ENCODE data around the gene GRB7.

Gene GRB7

GRCh38 chr17:39726617-39727016 lies 11.1 kb upstream of the GRB7 start:
- no peaks in the 10 kb centered on the region for H3K4me1 ChIP-seq (ENCODE audit: insufficient read depth, poor library complexity, severe bottlenecking)
- no peak overlapping the region for H3K4me3 ChIP-seq (ENCODE audit: severe bottlenecking)
- H3K27ac ChIP-seq (ENCODE audit: poor library complexity, severe bottlenecking), result no peak overlapping the region
- no peaks in the 10 kb centered on the region for H3K9me3 ChIP-seq (ENCODE audit: severe bottlenecking)
- no peak for ATAC-seq (ENCODE audit: low read depth)
- no peaks in the 10 kb centered on the region for H3K27me3 ChIP-seq (ENCODE audit: insufficient read depth, poor library complexity, severe bottlenecking)
- no peak for TF ChIP-seq CTCF (IDR thresholded peaks at IDR 0.05; ENCODE audit: poor library complexity, severe bottlenecking)
- no peak for DNase-seq (ENCODE audit: low spot score)
- peaks cover 35% of the 10 kb centered on the region for H3K36me3 ChIP-seq (ENCODE audit: low read depth)

- Histone ChIP-seq H3K4me3 (ENCODE audit: severe bottlenecking) (no peak overlapping the region), H3K4me1 (ENCODE audit: insufficient read depth, poor library complexity, severe bottlenecking) (no peaks in the 10 kb centered on the region), H3K36me3 (ENCODE audit: low read depth) (peaks cover 29% of the 10 kb centered on the region), H3K27me3 (ENCODE audit: insufficient read depth, poor library complexity, severe bottlenecking) (no peaks in the 10 kb centered on the region), H3K27ac (ENCODE audit: poor library complexity, severe bottlenecking) (no peak overlapping the region), H3K9me3 (ENCODE audit: severe bottlenecking) (no peaks in the 10 kb centered on the region)
- no peak for ATAC-seq (ENCODE audit: low read depth)
- TF ChIP-seq CTCF (IDR thresholded peaks at IDR 0.05; ENCODE audit: poor library complexity, severe bottlenecking), result no peak
- DNase-seq (ENCODE audit: low spot score), result no peak
These were observed 10.2 kb upstream of the GRB7 start for GRCh38 chr17:39727556-39727955.

GRCh38 chr17:39729280-39729851 lies 8.4 kb upstream of the GRB7 start:
- Histone ChIP-seq H3K9me3 (ENCODE audit: severe bottlenecking) (no peaks in the 10 kb centered on the region), H3K4me1 (ENCODE audit: insufficient read depth, poor library complexity, severe bottlenecking) (no peaks in the 10 kb centered on the region), H3K27me3 (ENCODE audit: insufficient read depth, poor library complexity, severe bottlenecking) (no peaks in the 10 kb centered on the region), H3K27ac (ENCODE audit: poor library complexity, severe bottlenecking) (peak overlapping the region; percentile 25), H3K4me3 (ENCODE audit: severe bottlenecking) (peak overlapping the region; percentile 95), H3K36me3 (ENCODE audit: low read depth) (peaks cover 29% of the 10 kb centered on the region)
- DNase-seq (ENCODE audit: low spot score) (no peak), ATAC-seq (ENCODE audit: low read depth) (no peak)
- TF ChIP-seq CTCF (IDR thresholded peaks at IDR 0.05; ENCODE audit: poor library complexity, severe bottlenecking), result no peak

GRCh38 chr17:39730095-39730921 lies 7.4 kb upstream of the GRB7 start, which contains the start of gene MIEN1:
TSS of gene MIEN1 (minus strand) at chr17:39730532. CDS start at chr17:39730495, 37 bp downstream.
- Histone ChIP-seq H3K27ac (ENCODE audit: poor library complexity, severe bottlenecking) (peak within 1 kb of the TSS; percentile 25), H3K4me3 (ENCODE audit: severe bottlenecking) (peak within 1 kb of the TSS; percentile 95), H3K9me3 (ENCODE audit: severe bottlenecking) (no peaks in the 10 kb centered on the region), H3K36me3 (ENCODE audit: low read depth) (peaks cover 29% of the 10 kb centered on the region), H3K4me1 (ENCODE audit: insufficient read depth, poor library complexity, severe bottlenecking) (no peaks in the 10 kb centered on the region), H3K27me3 (ENCODE audit: insufficient read depth, poor library complexity, severe bottlenecking) (no peaks in the 10 kb centered on the region)
- DNase-seq (ENCODE audit: low spot score) (no peak), ATAC-seq (ENCODE audit: low read depth) (peak; percentile 81)
- TF ChIP-seq CTCF (IDR thresholded peaks at IDR 0.05; ENCODE audit: poor library complexity, severe bottlenecking), result peak; percentile 96

- H3K9me3 ChIP-seq (ENCODE audit: severe bottlenecking), result no peaks in the 10 kb centered on the region
- no peak for TF ChIP-seq CTCF (IDR thresholded peaks at IDR 0.05; ENCODE audit: poor library complexity, severe bottlenecking)
- DNase-seq (ENCODE audit: low spot score) (no peak), ATAC-seq (ENCODE audit: low read depth) (no peak)
- H3K36me3 ChIP-seq (ENCODE audit: low read depth), result peaks cover 16% of the 10 kb centered on the region
- H3K4me1 ChIP-seq (ENCODE audit: insufficient read depth, poor library complexity, severe bottlenecking), result no peaks in the 10 kb centered on the region
- no peak overlapping the region for H3K4me3 ChIP-seq (ENCODE audit: severe bottlenecking)
- H3K27me3 ChIP-seq (ENCODE audit: insufficient read depth, poor library complexity, severe bottlenecking), result no peaks in the 10 kb centered on the region
- no peak overlapping the region for H3K27ac ChIP-seq (ENCODE audit: poor library complexity, severe bottlenecking)
These were observed 5.2 kb upstream of the GRB7 start for GRCh38 chr17:39732586-39732985.

Data from RWPE2 (cell line).